GM12801 (cell line): Measurements from ENCODE around the gene RRBP1.

Experiments
- TF ChIP-seq, protein P1 (sequence below): IDR thresholded peaks from one replicate; pipeline ENCODE4 v1.5.1; 2011; ENCODE audit warnings: control low read depth; ENCODE audit not compliant: insufficient read length; ENCODE audit errors: extremely low read depth

RRBP1 gene

DNA sequence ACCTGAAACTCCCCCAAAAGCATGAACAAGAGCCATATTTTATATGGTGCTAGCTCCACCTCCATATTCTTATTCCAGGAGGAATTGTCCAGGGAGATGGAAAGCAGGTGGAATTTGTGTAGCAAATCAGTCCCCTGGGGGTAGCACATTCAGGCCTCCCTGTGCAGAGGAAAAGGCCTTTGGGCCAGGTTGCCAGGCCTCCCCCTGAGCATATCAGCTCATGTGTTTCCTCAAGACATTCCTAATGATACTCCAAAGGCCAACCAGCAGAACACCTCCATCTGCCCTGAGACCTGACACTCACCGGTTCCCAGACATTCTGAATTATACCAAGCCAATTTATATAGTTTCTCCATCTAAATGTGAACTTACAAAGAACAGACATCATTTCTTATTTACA, 15.1 kb upstream of the RRBP1 start:
- TF ChIP-seq, protein P1, sequence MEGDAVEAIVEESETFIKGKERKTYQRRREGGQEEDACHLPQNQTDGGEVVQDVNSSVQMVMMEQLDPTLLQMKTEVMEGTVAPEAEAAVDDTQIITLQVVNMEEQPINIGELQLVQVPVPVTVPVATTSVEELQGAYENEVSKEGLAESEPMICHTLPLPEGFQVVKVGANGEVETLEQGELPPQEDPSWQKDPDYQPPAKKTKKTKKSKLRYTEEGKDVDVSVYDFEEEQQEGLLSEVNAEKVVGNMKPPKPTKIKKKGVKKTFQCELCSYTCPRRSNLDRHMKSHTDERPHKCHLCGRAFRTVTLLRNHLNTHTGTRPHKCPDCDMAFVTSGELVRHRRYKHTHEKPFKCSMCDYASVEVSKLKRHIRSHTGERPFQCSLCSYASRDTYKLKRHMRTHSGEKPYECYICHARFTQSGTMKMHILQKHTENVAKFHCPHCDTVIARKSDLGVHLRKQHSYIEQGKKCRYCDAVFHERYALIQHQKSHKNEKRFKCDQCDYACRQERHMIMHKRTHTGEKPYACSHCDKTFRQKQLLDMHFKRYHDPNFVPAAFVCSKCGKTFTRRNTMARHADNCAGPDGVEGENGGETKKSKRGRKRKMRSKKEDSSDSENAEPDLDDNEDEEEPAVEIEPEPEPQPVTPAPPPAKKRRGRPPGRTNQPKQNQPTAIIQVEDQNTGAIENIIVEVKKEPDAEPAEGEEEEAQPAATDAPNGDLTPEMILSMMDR = no peak

GRCh38 chr20:17696287-17696686, 14.2 kb upstream of the RRBP1 start:
- TF ChIP-seq, protein P1 = no peak

GRCh38 chr20:17694767-17695166, 12.7 kb upstream of the RRBP1 start:
- TF ChIP-seq, protein P1 = no peak

DNA sequence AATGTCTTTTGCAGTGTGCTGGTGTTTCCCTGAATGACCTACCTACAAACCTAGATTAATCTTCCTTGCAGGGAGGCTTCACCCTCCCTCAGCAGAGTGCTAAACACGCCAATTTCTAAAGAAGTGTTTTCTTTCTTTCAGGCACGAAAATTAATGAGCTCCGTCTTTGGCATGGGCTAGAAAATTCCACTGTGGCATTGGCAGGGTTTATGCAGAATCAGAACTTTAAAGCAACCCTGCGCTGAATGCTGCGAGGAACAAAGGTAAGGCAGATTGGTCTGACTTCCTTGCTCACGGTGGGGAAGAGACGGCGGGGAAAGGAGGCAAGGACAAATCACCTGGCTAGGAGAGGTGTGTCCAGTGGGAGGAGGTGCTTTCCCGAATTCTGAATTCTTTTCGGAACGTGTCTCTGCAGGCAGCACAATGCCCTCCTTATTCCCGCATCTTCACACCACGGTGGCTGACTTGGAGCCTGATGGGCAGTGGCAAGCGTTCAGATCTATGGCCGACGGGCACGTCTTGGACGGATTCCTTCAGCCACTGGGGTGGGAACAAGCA, 11.5 kb upstream of the RRBP1 start:
- TF ChIP-seq, protein P1 = no peak

GRCh38 chr20:17691758-17692157, 9.7 kb upstream of the RRBP1 start:
- TF ChIP-seq, protein P1 = no peak

GRCh38 chr20:17690144-17690543, 8.1 kb upstream of the RRBP1 start:
- TF ChIP-seq, protein P1 = no peak

GRCh38 chr20:17688965-17689364, 6.9 kb upstream of the RRBP1 start:
- TF ChIP-seq, protein P1 = no peak

GRCh38 chr20:17687800-17688199, 5.8 kb upstream of the RRBP1 start:
- TF ChIP-seq, protein P1 = no peak
